HepG2 (cell line): Measurements from ENCODE around the gene USE1. TPM values are rescaled to one million over a fixed set of nuclear protein-coding genes. Genes with fewer than 3 reads are reported as not detected.

ENCODE experiments used
- AGO1 ChIP-seq: fragments of 200-400 bp; formaldehyde crosslinking; IDR thresholded peaks from 2 replicates; pipeline ENCODE4 v1.6.1; 2017; ENCODE audit warnings: mild to moderate bottlenecking, low read depth, low read length, moderate library complexity; ENCODE audit not compliant: poor library complexity, severe bottlenecking
- DNMT3B ChIP-seq: conservative IDR thresholded peaks from 2 replicates; pipeline ENCODE4 v1.6.1; 2016; ENCODE audit warnings: missing biosample characterization, control low read depth
- FOXK2 ChIP-seq: fragments of 450-650 bp; IDR thresholded peaks from 2 replicates; pipeline ENCODE4 v1.6.1; 2016
- RAD21 ChIP-seq: fragments of 450-650 bp; formaldehyde crosslinking; IDR thresholded peaks from 2 replicates; pipeline ENCODE4 v1.5.0; 2020; ENCODE audit warnings: mild to moderate bottlenecking
- ZNF143 ChIP-seq: sonication (generic); formaldehyde crosslinking; IDR thresholded peaks from 2 replicates; pipeline ENCODE4 v1.4.0; 2020; ENCODE audit warnings: missing genetic modification reagents
- ZNF292 ChIP-seq: sonication (generic); formaldehyde crosslinking; IDR thresholded peaks from 2 replicates; pipeline ENCODE4 v1.8.1; 2022; ENCODE audit warnings: mild to moderate bottlenecking, low read depth, missing genetic modification reagents, borderline replicate concordance
- polyA plus RNA-seq, 8 experiments: library from polyadenylated mRNA; depleted of rRNA in 3 of 8; stranded (reverse) in 7 of 8; unstranded in 1 of 8; fragments of >200 nt; fragmentation: Illumina TruSeq in 4 of 8; extraction: Trizol in 4 of 8; gene quantifications; 2 replicates each; pipeline versions ENCODE4 v1.2.1 to v1.2.3, GENCODE V29; 2011 to 2016; ENCODE audit warnings: low read depth in 4 of 8, missing spikeins in 1 of 8, mixed read lengths in 1 of 8; ENCODE audit not compliant: insufficient read depth in 1 of 8
- total RNA-seq, 5 experiments: library from RNA; depleted of rRNA; stranded (reverse); fragments of >200 nt; fragmentation: Illumina TruSeq; extraction: Trizol; gene quantifications; 2 replicates each; pipeline ENCODE4 v1.2.3, GENCODE V29; 2016; ENCODE audit warnings: low read depth in 1 of 5
- TF ChIP-seq, protein P1 (sequence below): sonication (generic); formaldehyde crosslinking; IDR thresholded peaks from 2 replicates; pipeline ENCODE4 v1.5.0; 2020; ENCODE audit warnings: mild to moderate bottlenecking, missing genetic modification reagents, borderline replicate concordance
- TF ChIP-seq, protein P2 (sequence below): sonication (generic); formaldehyde crosslinking; conservative IDR thresholded peaks from 2 replicates; pipeline ENCODE4 v1.4.0; 2020; ENCODE audit warnings: missing genetic modification reagents
- TF ChIP-seq, protein P3 (sequence below): sonication (generic); formaldehyde crosslinking; IDR thresholded peaks from 2 replicates; pipeline ENCODE4 v1.5.0; 2020; ENCODE audit warnings: mild to moderate bottlenecking, missing genetic modification reagents, borderline replicate concordance
- TF ChIP-seq, protein P4 (sequence below): sonication (generic); formaldehyde crosslinking; IDR thresholded peaks from 2 replicates; pipeline ENCODE4 v1.4.0; 2020; ENCODE audit warnings: missing genetic modification reagents
- TF ChIP-seq, protein P5 (sequence below): sonication (generic); formaldehyde crosslinking; IDR thresholded peaks from 2 replicates; pipeline ENCODE4 v1.8.1; 2022; ENCODE audit warnings: mild to moderate bottlenecking, missing genetic modification reagents

The USE1 gene
- total and polyA plus RNA-seq, 2 of the 13 experiments (the other 11 are each of a cell fraction or from before 2014, with no cell fraction given) = 9.9 to 17.6 TPM

DNA sequence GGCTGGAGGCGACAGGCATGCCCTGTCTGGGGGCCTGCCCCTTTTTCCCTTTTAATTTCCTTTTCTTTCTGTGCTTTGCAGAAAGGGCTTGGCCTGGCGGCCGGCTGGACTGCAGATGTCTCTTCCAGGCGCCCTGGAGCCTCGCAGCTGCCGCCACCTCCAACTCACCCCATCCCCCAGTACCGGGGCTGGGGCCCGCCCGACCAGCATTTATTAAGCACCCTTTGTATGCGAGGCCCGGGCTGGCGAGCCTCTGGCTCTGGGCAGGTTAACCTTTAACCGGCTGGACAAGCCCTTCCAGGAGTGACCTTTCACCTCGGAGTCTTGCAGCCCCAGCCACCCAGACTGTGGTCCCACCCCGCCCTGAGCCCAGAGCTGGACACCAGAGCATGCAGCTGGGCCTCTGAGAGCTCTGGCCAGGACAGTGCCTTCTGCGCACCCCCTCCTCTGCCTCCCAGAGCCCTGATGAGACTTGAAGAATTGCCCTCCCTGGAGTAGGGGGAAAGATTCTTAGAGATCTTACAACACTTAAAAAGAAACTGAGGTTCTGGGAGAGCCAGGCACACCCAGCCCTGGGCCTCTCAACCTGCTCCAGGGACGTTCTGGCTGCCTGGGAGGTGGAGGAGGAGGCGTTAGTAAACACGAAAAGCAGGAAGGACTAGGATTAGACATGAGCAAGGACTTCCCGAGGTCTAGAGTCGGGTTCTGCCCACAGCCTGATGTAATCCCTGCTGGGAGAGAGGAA lies 31.7 kb downstream of the USE1 start (continued):
- TF ChIP-seq, protein P1, sequence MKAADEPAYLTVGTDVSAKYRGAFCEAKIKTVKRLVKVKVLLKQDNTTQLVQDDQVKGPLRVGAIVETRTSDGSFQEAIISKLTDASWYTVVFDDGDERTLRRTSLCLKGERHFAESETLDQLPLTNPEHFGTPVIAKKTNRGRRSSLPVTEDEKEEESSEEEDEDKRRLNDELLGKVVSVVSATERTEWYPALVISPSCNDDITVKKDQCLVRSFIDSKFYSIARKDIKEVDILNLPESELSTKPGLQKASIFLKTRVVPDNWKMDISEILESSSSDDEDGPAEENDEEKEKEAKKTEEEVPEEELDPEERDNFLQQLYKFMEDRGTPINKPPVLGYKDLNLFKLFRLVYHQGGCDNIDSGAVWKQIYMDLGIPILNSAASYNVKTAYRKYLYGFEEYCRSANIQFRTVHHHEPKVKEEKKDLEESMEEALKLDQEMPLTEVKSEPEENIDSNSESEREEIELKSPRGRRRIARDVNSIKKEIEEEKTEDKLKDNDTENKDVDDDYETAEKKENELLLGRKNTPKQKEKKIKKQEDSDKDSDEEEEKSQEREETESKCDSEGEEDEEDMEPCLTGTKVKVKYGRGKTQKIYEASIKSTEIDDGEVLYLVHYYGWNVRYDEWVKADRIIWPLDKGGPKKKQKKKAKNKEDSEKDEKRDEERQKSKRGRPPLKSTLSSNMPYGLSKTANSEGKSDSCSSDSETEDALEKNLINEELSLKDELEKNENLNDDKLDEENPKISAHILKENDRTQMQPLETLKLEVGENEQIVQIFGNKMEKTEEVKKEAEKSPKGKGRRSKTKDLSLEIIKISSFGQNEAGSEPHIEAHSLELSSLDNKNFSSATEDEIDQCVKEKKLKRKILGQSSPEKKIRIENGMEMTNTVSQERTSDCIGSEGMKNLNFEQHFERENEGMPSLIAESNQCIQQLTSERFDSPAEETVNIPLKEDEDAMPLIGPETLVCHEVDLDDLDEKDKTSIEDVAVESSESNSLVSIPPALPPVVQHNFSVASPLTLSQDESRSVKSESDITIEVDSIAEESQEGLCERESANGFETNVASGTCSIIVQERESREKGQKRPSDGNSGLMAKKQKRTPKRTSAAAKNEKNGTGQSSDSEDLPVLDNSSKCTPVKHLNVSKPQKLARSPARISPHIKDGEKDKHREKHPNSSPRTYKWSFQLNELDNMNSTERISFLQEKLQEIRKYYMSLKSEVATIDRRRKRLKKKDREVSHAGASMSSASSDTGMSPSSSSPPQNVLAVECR (CRISPR knock-in tag) = 0 out of 2 replicates have a peak, but pooled peaks have one; percentile 19
- TF ChIP-seq AGO1 (no peak), FOXK2 (no peak), ZNF143 (CRISPR knock-in tag) (0 out of 2 replicates have a peak, but pooled peaks have one; percentile 17), RAD21 (CRISPR knock-in tag) (no peak), ZNF292 (CRISPR knock-in tag) (peak; percentile 82), DNMT3B (CRISPR knock-in tag) (no peak)
- TF ChIP-seq, protein P2, sequence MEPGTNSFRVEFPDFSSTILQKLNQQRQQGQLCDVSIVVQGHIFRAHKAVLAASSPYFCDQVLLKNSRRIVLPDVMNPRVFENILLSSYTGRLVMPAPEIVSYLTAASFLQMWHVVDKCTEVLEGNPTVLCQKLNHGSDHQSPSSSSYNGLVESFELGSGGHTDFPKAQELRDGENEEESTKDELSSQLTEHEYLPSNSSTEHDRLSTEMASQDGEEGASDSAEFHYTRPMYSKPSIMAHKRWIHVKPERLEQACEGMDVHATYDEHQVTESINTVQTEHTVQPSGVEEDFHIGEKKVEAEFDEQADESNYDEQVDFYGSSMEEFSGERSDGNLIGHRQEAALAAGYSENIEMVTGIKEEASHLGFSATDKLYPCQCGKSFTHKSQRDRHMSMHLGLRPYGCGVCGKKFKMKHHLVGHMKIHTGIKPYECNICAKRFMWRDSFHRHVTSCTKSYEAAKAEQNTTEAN = no peak
- TF ChIP-seq, protein P3, sequence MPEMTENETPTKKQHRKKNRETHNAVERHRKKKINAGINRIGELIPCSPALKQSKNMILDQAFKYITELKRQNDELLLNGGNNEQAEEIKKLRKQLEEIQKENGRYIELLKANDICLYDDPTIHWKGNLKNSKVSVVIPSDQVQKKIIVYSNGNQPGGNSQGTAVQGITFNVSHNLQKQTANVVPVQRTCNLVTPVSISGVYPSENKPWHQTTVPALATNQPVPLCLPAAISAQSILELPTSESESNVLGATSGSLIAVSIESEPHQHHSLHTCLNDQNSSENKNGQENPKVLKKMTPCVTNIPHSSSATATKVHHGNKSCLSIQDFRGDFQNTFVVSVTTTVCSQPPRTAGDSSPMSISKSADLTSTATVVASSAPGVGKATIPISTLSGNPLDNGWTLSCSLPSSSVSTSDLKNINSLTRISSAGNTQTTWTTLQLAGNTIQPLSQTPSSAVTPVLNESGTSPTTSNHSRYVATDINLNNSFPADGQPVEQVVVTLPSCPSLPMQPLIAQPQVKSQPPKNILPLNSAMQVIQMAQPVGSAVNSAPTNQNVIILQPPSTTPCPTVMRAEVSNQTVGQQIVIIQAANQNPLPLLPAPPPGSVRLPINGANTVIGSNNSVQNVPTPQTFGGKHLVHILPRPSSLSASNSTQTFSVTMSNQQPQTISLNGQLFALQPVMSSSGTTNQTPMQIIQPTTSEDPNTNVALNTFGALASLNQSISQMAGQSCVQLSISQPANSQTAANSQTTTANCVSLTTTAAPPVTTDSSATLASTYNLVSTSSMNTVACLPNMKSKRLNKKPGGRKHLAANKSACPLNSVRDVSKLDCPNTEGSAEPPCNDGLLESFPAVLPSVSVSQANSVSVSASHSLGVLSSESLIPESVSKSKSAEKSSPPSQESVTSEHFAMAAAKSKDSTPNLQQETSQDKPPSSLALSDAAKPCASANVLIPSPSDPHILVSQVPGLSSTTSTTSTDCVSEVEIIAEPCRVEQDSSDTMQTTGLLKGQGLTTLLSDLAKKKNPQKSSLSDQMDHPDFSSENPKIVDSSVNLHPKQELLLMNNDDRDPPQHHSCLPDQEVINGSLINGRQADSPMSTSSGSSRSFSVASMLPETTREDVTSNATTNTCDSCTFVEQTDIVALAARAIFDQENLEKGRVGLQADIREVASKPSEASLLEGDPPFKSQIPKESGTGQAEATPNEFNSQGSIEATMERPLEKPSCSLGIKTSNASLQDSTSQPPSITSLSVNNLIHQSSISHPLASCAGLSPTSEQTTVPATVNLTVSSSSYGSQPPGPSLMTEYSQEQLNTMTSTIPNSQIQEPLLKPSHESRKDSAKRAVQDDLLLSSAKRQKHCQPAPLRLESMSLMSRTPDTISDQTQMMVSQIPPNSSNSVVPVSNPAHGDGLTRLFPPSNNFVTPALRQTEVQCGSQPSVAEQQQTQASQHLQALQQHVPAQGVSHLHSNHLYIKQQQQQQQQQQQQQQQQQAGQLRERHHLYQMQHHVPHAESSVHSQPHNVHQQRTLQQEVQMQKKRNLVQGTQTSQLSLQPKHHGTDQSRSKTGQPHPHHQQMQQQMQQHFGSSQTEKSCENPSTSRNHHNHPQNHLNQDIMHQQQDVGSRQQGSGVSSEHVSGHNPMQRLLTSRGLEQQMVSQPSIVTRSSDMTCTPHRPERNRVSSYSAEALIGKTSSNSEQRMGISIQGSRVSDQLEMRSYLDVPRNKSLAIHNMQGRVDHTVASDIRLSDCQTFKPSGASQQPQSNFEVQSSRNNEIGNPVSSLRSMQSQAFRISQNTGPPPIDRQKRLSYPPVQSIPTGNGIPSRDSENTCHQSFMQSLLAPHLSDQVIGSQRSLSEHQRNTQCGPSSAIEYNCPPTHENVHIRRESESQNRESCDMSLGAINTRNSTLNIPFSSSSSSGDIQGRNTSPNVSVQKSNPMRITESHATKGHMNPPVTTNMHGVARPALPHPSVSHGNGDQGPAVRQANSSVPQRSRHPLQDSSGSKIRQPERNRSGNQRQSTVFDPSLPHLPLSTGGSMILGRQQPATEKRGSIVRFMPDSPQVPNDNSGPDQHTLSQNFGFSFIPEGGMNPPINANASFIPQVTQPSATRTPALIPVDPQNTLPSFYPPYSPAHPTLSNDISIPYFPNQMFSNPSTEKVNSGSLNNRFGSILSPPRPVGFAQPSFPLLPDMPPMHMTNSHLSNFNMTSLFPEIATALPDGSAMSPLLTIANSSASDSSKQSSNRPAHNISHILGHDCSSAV (CRISPR knock-in tag) = no peak
- TF ChIP-seq, protein P4, sequence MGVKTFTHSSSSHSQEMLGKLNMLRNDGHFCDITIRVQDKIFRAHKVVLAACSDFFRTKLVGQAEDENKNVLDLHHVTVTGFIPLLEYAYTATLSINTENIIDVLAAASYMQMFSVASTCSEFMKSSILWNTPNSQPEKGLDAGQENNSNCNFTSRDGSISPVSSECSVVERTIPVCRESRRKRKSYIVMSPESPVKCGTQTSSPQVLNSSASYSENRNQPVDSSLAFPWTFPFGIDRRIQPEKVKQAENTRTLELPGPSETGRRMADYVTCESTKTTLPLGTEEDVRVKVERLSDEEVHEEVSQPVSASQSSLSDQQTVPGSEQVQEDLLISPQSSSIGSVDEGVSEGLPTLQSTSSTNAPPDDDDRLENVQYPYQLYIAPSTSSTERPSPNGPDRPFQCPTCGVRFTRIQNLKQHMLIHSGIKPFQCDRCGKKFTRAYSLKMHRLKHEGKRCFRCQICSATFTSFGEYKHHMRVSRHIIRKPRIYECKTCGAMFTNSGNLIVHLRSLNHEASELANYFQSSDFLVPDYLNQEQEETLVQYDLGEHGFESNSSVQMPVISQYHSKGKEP (CRISPR knock-in tag) = no peak
- TF ChIP-seq, protein P5, sequence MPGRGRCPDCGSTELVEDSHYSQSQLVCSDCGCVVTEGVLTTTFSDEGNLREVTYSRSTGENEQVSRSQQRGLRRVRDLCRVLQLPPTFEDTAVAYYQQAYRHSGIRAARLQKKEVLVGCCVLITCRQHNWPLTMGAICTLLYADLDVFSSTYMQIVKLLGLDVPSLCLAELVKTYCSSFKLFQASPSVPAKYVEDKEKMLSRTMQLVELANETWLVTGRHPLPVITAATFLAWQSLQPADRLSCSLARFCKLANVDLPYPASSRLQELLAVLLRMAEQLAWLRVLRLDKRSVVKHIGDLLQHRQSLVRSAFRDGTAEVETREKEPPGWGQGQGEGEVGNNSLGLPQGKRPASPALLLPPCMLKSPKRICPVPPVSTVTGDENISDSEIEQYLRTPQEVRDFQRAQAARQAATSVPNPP (CRISPR knock-in tag) = peak; percentile 59; the same call in 1 of the 2 replicates
